PC-3 (cell line): Measurements from ENCODE around the gene NUDT22. TPM values are rescaled to one million over a fixed set of nuclear protein-coding genes. Genes with fewer than 3 reads are reported as not detected.

ENCODE experiments used
- ATAC-seq: fragments of 200-7000 bp; cut with Tn5 transposase; 2 replicates; pipeline ENCODE4 v1.9.1; 2020; ENCODE audit warnings: mild to moderate bottlenecking, moderate library complexity
- BruUV-seq: library from RNA; stranded (reverse); fragments of 400-500 nt; replicated peaks from 2 replicates; lab custom pipeline; 2021; lab: Mats Ljungman, UMichigan
- CTCF ChIA-PET: fragments of 300-600 bp; sonication (Branson Sonifier 250); formaldehyde crosslinking; loops from one replicate; lab custom pipeline; 2022; ENCODE audit warnings: antibody characterized with exemption; lab: Charles Lee
- POLR2A ChIA-PET: fragments of 300-600 bp; sonication (Branson Sonifier 250); formaldehyde crosslinking; loops from one replicate; lab custom pipeline; 2022; ENCODE audit warnings: antibody characterized with exemption; ENCODE audit not compliant: unreplicated experiment; lab: Charles Lee
- DNase-seq: peaks from one replicate; pipeline ENCODE4 v3.0.0-alpha.2; 2015
- H2AFZ ChIP-seq: fragments of 300-600 bp; sonication (generic); 2 replicates; pipeline ENCODE4 v1.6.0; 2016; ENCODE audit warnings: antibody characterized with exemption, low read length
- H3F3A ChIP-seq: fragments of 300-600 bp; sonication (generic); one replicate; pipeline ENCODE4 v1.6.0; 2017; ENCODE audit warnings: antibody characterized with exemption, low read length, control low read depth, mild to moderate bottlenecking; ENCODE audit not compliant: unreplicated experiment
- H3K27ac ChIP-seq: fragments of 300-600 bp; sonication (generic); 2 replicates; pipeline ENCODE4 v1.5.1; 2016; ENCODE audit warnings: mild to moderate bottlenecking, low read length
- H3K27me3 ChIP-seq: fragments of 300-600 bp; sonication (generic); 2 replicates; pipeline ENCODE4 v1.6.1; 2016; ENCODE audit warnings: low read length, mixed read lengths
- H3K36me3 ChIP-seq: fragments of 300-600 bp; sonication (generic); 2 replicates; pipeline ENCODE4 v1.6.1; 2016; ENCODE audit warnings: low read depth, mixed run types, low read length, mixed read lengths
- H3K4me1 ChIP-seq: fragments of 300-600 bp; sonication (generic); 2 replicates; pipeline ENCODE4 v1.5.1; 2016; ENCODE audit warnings: low read length; ENCODE audit not compliant: insufficient read depth
- H3K4me2 ChIP-seq: fragments of 300-600 bp; sonication (generic); 2 replicates; pipeline ENCODE4 v1.6.0; 2016; ENCODE audit warnings: low read length
- H3K4me3 ChIP-seq: fragments of 300-600 bp; sonication (generic); 2 replicates; pipeline ENCODE4 v1.5.1; 2016; ENCODE audit warnings: mild to moderate bottlenecking, low read length, mixed read lengths
- H3K79me2 ChIP-seq: fragments of 300-600 bp; sonication (generic); 2 replicates; pipeline ENCODE4 v1.6.1; 2017; ENCODE audit warnings: low read length, mixed read lengths
- H3K9ac ChIP-seq: fragments of 300-600 bp; sonication (generic); 2 replicates; pipeline ENCODE4 v1.6.0; 2016; ENCODE audit warnings: mild to moderate bottlenecking, low read length
- H3K9me2 ChIP-seq: fragments of 300-600 bp; sonication (generic); replicated peaks from 2 replicates; pipeline ENCODE4 v1.6.1; 2016; ENCODE audit warnings: mixed run types, low read length, mixed read lengths
- H3K9me3 ChIP-seq: fragments of 300-600 bp; sonication (generic); 2 replicates; pipeline ENCODE4 v1.6.1; 2016; ENCODE audit warnings: low read length, mixed read lengths
- H4K20me1 ChIP-seq: fragments of 300-600 bp; sonication (generic); 2 replicates; pipeline ENCODE4 v1.6.1; 2016; ENCODE audit warnings: low read length, mixed read lengths
- EZH2 ChIP-seq: fragments of 300-600 bp; sonication (generic); IDR thresholded peaks from one replicate; pipeline ENCODE4 v1.6.1; 2017; ENCODE audit warnings: antibody characterized with exemption, mild to moderate bottlenecking, low read length; ENCODE audit not compliant: unreplicated experiment
- EZH2phosphoT487 ChIP-seq: fragments of 300-600 bp; sonication (generic); IDR thresholded peaks from 2 replicates; pipeline ENCODE4 v1.6.1; 2018; ENCODE audit warnings: mild to moderate bottlenecking, antibody characterized with exemption, low read length, borderline replicate concordance
- intact Hi-C: fragments of 100-400 bp; cut with micrococcal nuclease; formaldehyde crosslinking; loops from 2 replicates; pipeline ENCODE4 v1.9.0; 2023
- total RNA-seq: library from RNA; depleted of rRNA; stranded (reverse); fragments of >200 nt; gene quantifications from 2 replicates; pipeline ENCODE4 v1.2.3, GENCODE V29; 2014
- TF ChIP-seq, protein P1 (sequence below): fragments of 300-600 bp; sonication (generic); conservative IDR thresholded peaks from 2 replicates; pipeline ENCODE4 v1.5.1; 2017; ENCODE audit warnings: antibody characterized with exemption, low read depth, mild to moderate bottlenecking, low read length

The NUDT22 gene
- total RNA-seq, 1 experiment from 2014 or later, result 98.3 TPM

DNA sequence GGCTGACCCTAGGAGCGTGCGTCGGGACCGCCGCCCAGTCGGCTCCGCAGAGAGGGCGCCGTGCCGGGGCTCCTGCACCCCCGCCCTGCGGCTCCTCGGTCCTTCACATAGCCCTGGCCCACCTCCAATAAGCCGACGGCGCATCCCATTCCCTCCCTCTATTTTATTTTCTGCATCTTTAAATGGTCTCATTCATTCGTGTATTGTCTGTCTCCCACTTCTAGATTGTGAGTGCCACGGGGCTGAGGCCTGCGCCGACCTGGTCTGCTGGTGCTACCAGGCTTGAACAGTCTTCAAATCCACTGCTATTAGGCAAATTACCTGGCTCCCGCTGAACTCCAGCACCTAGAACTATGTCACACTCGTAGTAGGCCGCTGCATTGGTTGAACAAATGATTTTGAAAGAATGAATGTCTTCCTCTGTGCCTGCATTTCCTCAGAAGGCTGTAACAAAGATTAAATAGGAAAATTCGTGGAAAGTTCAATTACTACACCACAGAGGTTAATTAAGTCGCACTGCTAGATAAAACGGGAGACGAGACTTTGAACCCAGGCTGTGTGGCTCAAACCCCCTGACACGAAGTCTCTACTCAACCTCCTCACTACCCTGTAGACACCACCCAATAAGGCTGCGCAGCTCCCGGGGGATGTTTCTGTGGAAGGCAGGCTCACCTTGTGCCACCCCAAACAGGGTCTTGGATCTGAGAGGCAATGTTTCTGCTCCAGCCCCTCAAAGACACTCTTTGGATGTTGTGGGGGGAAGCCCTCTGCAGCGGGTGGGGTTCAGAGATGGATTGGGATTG is 21.9 kb downstream of the NUDT22 start:
- Histone ChIP-seq H3K9me3 (no peaks in the 10 kb centered on the region), H4K20me1 (peaks cover 8% of the 10 kb centered on the region), H3K9me2 (no peaks in the 10 kb centered on the region), H3K27me3 (no peaks in the 10 kb centered on the region), H3K4me3 (peak overlapping the region; percentile 68), H3K9ac (peak overlapping the region; percentile 83), H3K4me2 (peak overlapping the region; percentile 87), H3F3A (no peaks in the 10 kb centered on the region), H3K79me2 (peaks cover 49% of the 10 kb centered on the region), H2AFZ (peak overlapping the region; percentile 82), H3K36me3 (peaks cover 14% of the 10 kb centered on the region; the same call in 1 of the 2 replicates), H3K27ac (peak overlapping the region; percentile 86), H3K4me1 (peaks cover 46% of the 10 kb centered on the region)
- BruUV-seq, result no TSS peak
- TF ChIP-seq EZH2phosphoT487 (no peak), EZH2 (no peak)
- TF ChIP-seq, protein P1, sequence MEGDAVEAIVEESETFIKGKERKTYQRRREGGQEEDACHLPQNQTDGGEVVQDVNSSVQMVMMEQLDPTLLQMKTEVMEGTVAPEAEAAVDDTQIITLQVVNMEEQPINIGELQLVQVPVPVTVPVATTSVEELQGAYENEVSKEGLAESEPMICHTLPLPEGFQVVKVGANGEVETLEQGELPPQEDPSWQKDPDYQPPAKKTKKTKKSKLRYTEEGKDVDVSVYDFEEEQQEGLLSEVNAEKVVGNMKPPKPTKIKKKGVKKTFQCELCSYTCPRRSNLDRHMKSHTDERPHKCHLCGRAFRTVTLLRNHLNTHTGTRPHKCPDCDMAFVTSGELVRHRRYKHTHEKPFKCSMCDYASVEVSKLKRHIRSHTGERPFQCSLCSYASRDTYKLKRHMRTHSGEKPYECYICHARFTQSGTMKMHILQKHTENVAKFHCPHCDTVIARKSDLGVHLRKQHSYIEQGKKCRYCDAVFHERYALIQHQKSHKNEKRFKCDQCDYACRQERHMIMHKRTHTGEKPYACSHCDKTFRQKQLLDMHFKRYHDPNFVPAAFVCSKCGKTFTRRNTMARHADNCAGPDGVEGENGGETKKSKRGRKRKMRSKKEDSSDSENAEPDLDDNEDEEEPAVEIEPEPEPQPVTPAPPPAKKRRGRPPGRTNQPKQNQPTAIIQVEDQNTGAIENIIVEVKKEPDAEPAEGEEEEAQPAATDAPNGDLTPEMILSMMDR, result no peak
- DNase-seq (no peak), ATAC-seq (no peak)
- intact Hi-C loops, result loop anchor here (2.0 kb wide), 2 partner anchors 23 to 53 kb away; partner anchors contain the start of gene CATSPERZ
- POLR2A ChIA-PET, result interaction anchor here (2.6 kb wide), 1 partner anchor 10 kb away, joined by 12 read pairs; no protein-coding TSS in a partner anchor
- CTCF ChIA-PET, result interaction anchor here (0.6 kb wide), 1 partner anchor 56 kb away, joined by 5 read pairs; no protein-coding TSS in a partner anchor

DNA sequence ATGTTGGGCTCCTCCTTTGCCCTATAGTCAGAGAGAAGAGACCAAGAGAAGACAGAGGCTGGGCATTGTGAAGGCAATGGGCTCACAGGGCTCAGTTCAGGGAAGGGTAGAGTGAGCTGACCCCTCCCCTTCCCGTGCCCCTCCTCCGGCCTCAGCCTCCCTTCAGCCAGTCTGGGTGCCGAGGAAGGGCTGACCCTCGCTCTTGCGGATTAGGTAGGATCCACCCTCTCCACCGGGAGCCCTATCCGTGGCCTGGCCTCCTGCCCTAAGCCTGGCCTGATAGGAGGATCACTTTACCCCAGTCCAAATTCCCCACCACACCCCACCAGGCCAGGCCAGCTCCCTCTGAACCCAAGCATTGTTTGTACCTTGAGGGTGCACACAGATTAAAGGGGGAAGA is 22.5 kb downstream of the NUDT22 start:
- peaks cover 8% of the 10 kb centered on the region for H4K20me1 ChIP-seq
- DNase-seq, result no peak
- no peaks in the 10 kb centered on the region for H3K27me3 ChIP-seq
- peaks cover 11% of the 10 kb centered on the region; the same call in 1 of the 2 replicates for H3K36me3 ChIP-seq
- ChIA-PET POLR2A (no interaction called here), CTCF (no interaction called here)
- no peak for ATAC-seq
- H3K9me3 ChIP-seq, result no peaks in the 10 kb centered on the region
- no peak overlapping the region for H3K27ac ChIP-seq
- H3K4me3 ChIP-seq, result no peak overlapping the region
- intact Hi-C loops, result no loop called here
- no peak overlapping the region for H3K4me2 ChIP-seq
- no peak overlapping the region for H3K9ac ChIP-seq
- H3F3A ChIP-seq, result no peaks in the 10 kb centered on the region
- H3K4me1 ChIP-seq, result peaks cover 46% of the 10 kb centered on the region
- BruUV-seq, result no TSS peak
- TF ChIP-seq, protein P1, result no peak
- TF ChIP-seq EZH2phosphoT487 (no peak), EZH2 (no peak)
- H3K9me2 ChIP-seq, result no peaks in the 10 kb centered on the region
- H3K79me2 ChIP-seq, result peaks cover 49% of the 10 kb centered on the region
- no peak overlapping the region for H2AFZ ChIP-seq

DNA sequence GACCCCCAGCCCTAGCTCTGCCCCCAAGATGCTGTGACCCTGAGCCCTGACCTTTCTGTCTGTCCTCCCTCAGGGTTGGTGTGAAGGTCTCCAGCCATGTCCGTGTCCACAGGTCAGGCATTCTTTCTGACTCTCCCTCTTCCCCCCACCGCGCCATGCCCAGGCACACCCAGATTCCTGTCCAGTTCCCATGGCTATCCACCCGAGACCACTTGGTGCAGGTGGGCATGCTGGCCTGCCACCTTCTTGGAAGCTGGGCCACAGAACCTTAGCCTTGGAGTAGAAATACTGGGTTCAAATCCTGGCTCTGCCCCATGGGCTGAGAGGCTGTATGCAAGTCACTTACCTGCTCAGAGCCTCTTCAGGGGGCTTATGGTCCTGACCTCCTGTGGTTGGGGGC is 23.0 kb downstream of the NUDT22 start:
- intact Hi-C loops, result no loop called here

More for the DNA sequence above, 23.0 kb downstream of the NUDT22 start:
- Histone ChIP-seq H3K79me2 (peaks cover 48% of the 10 kb centered on the region), H3K4me3 (no peak overlapping the region), H3K9ac (no peak overlapping the region), H3K4me1 (peaks cover 42% of the 10 kb centered on the region), H3K36me3 (peaks cover 6% of the 10 kb centered on the region; the same call in 1 of the 2 replicates), H2AFZ (no peak overlapping the region), H3F3A (no peaks in the 10 kb centered on the region), H3K27me3 (no peaks in the 10 kb centered on the region), H3K9me2 (no peaks in the 10 kb centered on the region), H4K20me1 (peaks cover 8% of the 10 kb centered on the region), H3K9me3 (no peaks in the 10 kb centered on the region), H3K27ac (no peak overlapping the region), H3K4me2 (no peak overlapping the region)
- no peak for ATAC-seq
- BruUV-seq, result no TSS peak
- CTCF ChIA-PET, result no interaction called here
- POLR2A ChIA-PET, result no interaction called here
- no peak for DNase-seq
- TF ChIP-seq EZH2phosphoT487 (no peak), EZH2 (no peak)
- TF ChIP-seq, protein P1, result no peak
